ENCODE results near the gene PTPRG. TPM values are rescaled to one million over a fixed set of nuclear protein-coding genes. Genes with fewer than 3 reads are reported as not detected.

Gene PTPRG
- total and polyA plus RNA-seq, 12 donors: 6.3 to 119 (median 72.2) TPM

- 84 to 90% (median 86%) methylated on average over 4 of the region's 4 CpGs for WGBS, 4 donors
- intact Hi-C loops (cut with DNase I): no loop called here
These were observed 465.9 kb downstream of the PTPRG start for GRCh38 chr3:62027241-62027640.

GRCh38 chr3:62027796-62028195, 466.4 kb downstream of the PTPRG start:
- Histone ChIP-seq H3K36me3 (replicated peaks in 1 of 2) (no peaks in the 10 kb centered on the region), H3K4me1 (replicated peaks in 1 of 2) (no peaks in the 10 kb centered on the region), H3K4me3 (no peak overlapping the region), H3K9me3 (replicated peaks in 1 of 3) (no peaks in the 10 kb centered on the region), H3K27ac (no peak overlapping the region), H3K27me3 (no peaks in the 10 kb centered on the region)
- WGBS, 4 donors: 74 to 86% (median 81%) methylated on average over 5 of the region's 5 CpGs
- intact Hi-C loops (cut with DNase I): no loop called here
- no peak for DNase-seq
- no peak for TF ChIP-seq CTCF (IDR thresholded peaks at IDR 0.05)
- no peak for TF ChIP-seq POLR2A (IDR thresholded peaks at IDR 0.05)

More at GRCh38 chr3:62027241-62027640, 465.9 kb downstream of the PTPRG start:
- H3K36me3 ChIP-seq (replicated peaks in 1 of 2): no peaks in the 10 kb centered on the region
- no peak overlapping the region for H3K27ac ChIP-seq
- no peaks in the 10 kb centered on the region for H3K27me3 ChIP-seq
- no peak overlapping the region for H3K4me3 ChIP-seq
- H3K9me3 ChIP-seq (replicated peaks in 1 of 3): no peaks in the 10 kb centered on the region
- TF ChIP-seq POLR2A (IDR thresholded peaks at IDR 0.05) (no peak), CTCF (IDR thresholded peaks at IDR 0.05) (no peak)
- no peak for DNase-seq
- H3K4me1 ChIP-seq (replicated peaks in 1 of 2): no peaks in the 10 kb centered on the region

- Histone ChIP-seq H3K9me3 (replicated peaks in 1 of 3) (no peaks in the 10 kb centered on the region), H3K4me1 (replicated peaks in 1 of 2) (no peaks in the 10 kb centered on the region), H3K4me3 (no peak overlapping the region), H3K27me3 (no peaks in the 10 kb centered on the region), H3K36me3 (replicated peaks in 1 of 2) (no peaks in the 10 kb centered on the region), H3K27ac (no peak overlapping the region)
- TF ChIP-seq CTCF (IDR thresholded peaks at IDR 0.05) (no peak), POLR2A (IDR thresholded peaks at IDR 0.05) (no peak)
- 93 to 97% (median 95%) methylated on average over 5 of the region's 5 CpGs for WGBS, 4 donors
- no peak for DNase-seq
- intact Hi-C loops (cut with DNase I): no loop called here
These were observed 466.9 kb downstream of the PTPRG start for GRCh38 chr3:62028236-62028635.

GRCh38 chr3:62032738-62033137, 471.4 kb downstream of the PTPRG start:
- H3K4me1 ChIP-seq (replicated peaks in 1 of 2): no peaks in the 10 kb centered on the region
- H3K27ac ChIP-seq: no peak overlapping the region
- DNase-seq: no peak
- H3K27me3 ChIP-seq: no peaks in the 10 kb centered on the region
- H3K4me3 ChIP-seq: no peak overlapping the region
- no peak for TF ChIP-seq POLR2A (IDR thresholded peaks at IDR 0.05)
- no peak for TF ChIP-seq CTCF (IDR thresholded peaks at IDR 0.05)
- no peaks in the 10 kb centered on the region for H3K9me3 ChIP-seq (replicated peaks in 1 of 3)
- 86 to 93% (median 90%) methylated on average over 5 of the region's 5 CpGs for WGBS, 4 donors
- intact Hi-C loops (cut with DNase I): no loop called here
- no peaks in the 10 kb centered on the region for H3K36me3 ChIP-seq (replicated peaks in 1 of 2)

All from adrenal gland (tissue), 12 donors.